Spleen (tissue), 13 donors: ENCODE results near the gene CTSD. TPM values are rescaled to one million over a fixed set of nuclear protein-coding genes. Genes with fewer than 3 reads are reported as not detected.
A peak's percentile ranks its signal among the peaks of the same experiment; 100 is the strongest.
"Not testable (repeated sequence)": the region's sequence is repeated elsewhere in the genome, so short reads cannot be mapped to it uniquely, and the experiment has no call there.

Source experiments
- DNase-seq: peaks from one replicate; pipeline ENCODE4 v3.0.0-alpha.2; 2020
- H3K27ac ChIP-seq, 8 donors: fragments of 200-600 bp; sonication (generic) in 7 of 8; 1 replicate in 4 of 8; 2 replicates in 4 of 8; pipeline versions ENCODE4 v1.5.0 to v1.8.0; 2016 to 2021; ENCODE audit warnings: inconsistent platforms in 4 of 8, mild to moderate bottlenecking in 4 of 8, moderate library complexity in 1 of 8
- H3K27me3 ChIP-seq, 7 donors: fragments of 200-600 bp; sonication (generic) in 6 of 7; replicated peaks in 1 of 7; 1 replicate in 4 of 7; 2 replicates in 3 of 7; pipeline versions ENCODE4 v1.5.0 to v1.8.0; 2016 to 2021; ENCODE audit warnings: inconsistent platforms in 3 of 7, mild to moderate bottlenecking in 1 of 7
- H3K36me3 ChIP-seq, 6 donors: fragments of 200-600 bp; sonication (generic) in 5 of 6; 1 replicate in 4 of 6; 2 replicates in 2 of 6; pipeline versions ENCODE4 v1.5.0 to v1.8.0; 2016 to 2021; ENCODE audit warnings: inconsistent platforms in 2 of 6
- H3K4me1 ChIP-seq, 6 donors: fragments of 200-600 bp; sonication (generic) in 5 of 6; 1 replicate in 3 of 6; 2 replicates in 3 of 6; pipeline versions ENCODE4 v1.5.0 to v1.8.0; 2016 to 2021; ENCODE audit warnings: inconsistent platforms in 3 of 6
- H3K4me3 ChIP-seq, 8 donors: fragments of 200-600 bp; sonication (generic) in 7 of 8; 1 replicate in 4 of 8; 2 replicates in 4 of 8; pipeline versions ENCODE4 v1.5.0 to v1.8.0; 2016 to 2021; ENCODE audit warnings: inconsistent platforms in 4 of 8, mild to moderate bottlenecking in 4 of 8, moderate library complexity in 2 of 8
- H3K9me3 ChIP-seq, 8 donors: fragments of 200-600 bp; sonication (generic) in 7 of 8; 1 replicate in 4 of 8; 2 replicates in 4 of 8; pipeline versions ENCODE4 v1.5.0 to v1.8.0; 2016 to 2021; ENCODE audit warnings: inconsistent platforms in 4 of 8
- CTCF ChIP-seq, 11 experiments: fragments of 200-600 bp in 7 of 11; fragments of 450-650 bp in 4 of 11; sonication (generic) in 4 of 11; IDR thresholded peaks in 8 of 11; conservative IDR thresholded peaks in 3 of 11; 1 replicate in 7 of 11; 2 replicates in 4 of 11; pipeline versions ENCODE4 v1.4.0 to v1.8.0; 2016 to 2021; ENCODE audit warnings: antibody characterized with exemption in 11 of 11, inconsistent platforms in 4 of 11, mild to moderate bottlenecking in 1 of 11
- POLR2A ChIP-seq, 3 donors: fragments of 450-650 bp; IDR thresholded peaks; one replicate each; pipeline ENCODE4 v1.5.1; 2017; ENCODE audit warnings: antibody characterized with exemption in 3 of 3, mild to moderate bottlenecking in 1 of 3
- POLR2AphosphoS5 ChIP-seq, 3 donors: sonication (generic); formaldehyde crosslinking; IDR thresholded peaks; one replicate each; pipeline ENCODE4 v1.5.1; 2017; ENCODE audit warnings: antibody characterized with exemption in 3 of 3
- WGBS, 5 donors: extraction: QIAGEN DNeasy Blood & Tissue Kit in 3 of 5; methylation state at CpG; one replicate each; pipeline versions ENCODE4 v1.1.5 to v1.1.7; 2013 to 2018; 5-methylcytosine and 5-hydroxymethylcytosine counted together
- intact Hi-C: fragments of 100-400 bp; cut with DNase I; formaldehyde crosslinking; loops from one replicate; pipeline ENCODE4 v1.15.0; 2023; ENCODE audit warnings: low total_unique reads
- long read RNA-seq, 2 donors: transcript quantifications; one replicate each; lab custom pipeline, GENCODE V29; 2026
- polyA plus RNA-seq, 3 donors: library from polyadenylated mRNA; stranded (reverse); fragments of 200-250 nt; gene quantifications; one replicate each; pipeline ENCODE4 v1.2.1, GENCODE V29; 2013
- total RNA-seq, 7 donors: library from RNA; depleted of rRNA in 3 of 7; stranded (reverse); fragments of >200 nt in 3 of 7; fragmentation: NEBNext Ultra II Directional in 4 of 7; extraction: Animal tissue kit (Norgen Biotek cat#: 25700) in 4 of 7; gene quantifications; one replicate each; pipeline versions ENCODE4 v1.1.0 to v1.2.1, GENCODE V29; 2016 to 2021
- donor health status: healthy with polysubstance abuse.
- donor health status: DM: no; HTN: no; CAD: no; lungs with moderate emphysema.
- donor health status: DM: no; HTN: no; CAD: no.
- donor health status: Bipolar disorder and iron deficiency.
- donor health status: healthy.
- donor health status: DM: no; HTN: no; CAD: no.
- donor health status: DM: yes; HTN: yes; CAD: no.

Gene CTSD
- total RNA-seq, result 1,000 to 10,000 TPM in 2 of 7 donors, 100 to 1,000 TPM in 5; 653 to 1,234 (median 749) TPM
- 1,000 to 10,000 TPM in 1 of 3 donors, 100 to 1,000 TPM in 2; 289 to 1,120 (median 418) TPM for polyA plus RNA-seq
- long read RNA-seq, donor 1, transcript CTSD-201 (9 exons, 2,123 nt), result major isoform, 122 of 233 reads
- long read RNA-seq, donor 1, partial matches to known transcripts, result 110 of 233 reads
- long read RNA-seq, donor 1, other reads (novel, unspliced or antisense), result 0 of 233 reads
- long read RNA-seq, donor 2, transcript CTSD-201 (9 exons, 2,123 nt), result major isoform, 118 of 157 reads
- long read RNA-seq, donor 2, partial matches to known transcripts, result 37 of 157 reads
- long read RNA-seq, donor 2, other reads (novel, unspliced or antisense), result 0 of 157 reads

GRCh38 chr11:1763796-1764661 is at the start of gene CTSD:
TSS of gene CTSD (minus strand) at chr11:1763927. CDS start at chr11:1763859, 68 bp downstream.
- Histone ChIP-seq H3K36me3 (peaks cover 0 to 31% (median 8%) of the 10 kb centered on the region in 6 donors), H3K27me3 (no peaks in the 10 kb centered on the region), H3K4me3 (peak within 1 kb of the TSS; percentile 82 to 99 (median 95)), H3K4me1 (peaks cover 41 to 55% (median 51%) of the 10 kb centered on the region in 6 donors), H3K27ac (peak within 1 kb of the TSS; percentile 90 to 99 (median 94)), H3K9me3 (no peaks in the 10 kb centered on the region)
- 4 to 10% (median 6%) methylated on average over 24 to 85 of the region's 85 CpGs for WGBS, 5 donors
- peak; percentile 97 for DNase-seq
- TF ChIP-seq POLR2AphosphoS5 (IDR thresholded peaks at IDR 0.05) (peak; percentile 91 to 95 (median 93)), POLR2A (IDR thresholded peaks at IDR 0.05) (peak in 1 of 3 donors; percentile 15), CTCF (IDR thresholded peaks at IDR 0.05 in 8 of 11, conservative IDR thresholded peaks at IDR 0.05 in 3 of 11) (peak in 1 of 11 experiments; percentile 15)
- intact Hi-C loops, result no loop called here

GRCh38 chr11:1813356-1813755 is 49.6 kb upstream of the CTSD start:
- DNase-seq, H3K4me3 ChIP-seq, intact Hi-C loops, H3K36me3 ChIP-seq: not testable (repeated sequence)
- Histone ChIP-seq H3K27me3 (peaks cover 0 to 45% (median 0%) of the 10 kb centered on the region in 7 donors), H3K9me3 (peaks cover 0 to 18% (median 8%) of the 10 kb centered on the region in 8 donors), H3K4me1 (peaks cover 0 to 15% (median 0%) of the 10 kb centered on the region in 6 donors), H3K27ac (peak overlapping the region in 3 of 8 donors; percentile 5 to 44 (median 34))
- 57 to 83% (median 72%) methylated on average over 9 of the region's 9 CpGs for WGBS, 5 donors

GRCh38 chr11:1812801-1813200 is 49.1 kb upstream of the CTSD start:
- no peaks in the 10 kb centered on the region for H3K36me3 ChIP-seq
- WGBS, 5 donors, result 83 to 93% (median 90%) methylated on average over 15 of the region's 15 CpGs
- TF ChIP-seq POLR2A (IDR thresholded peaks at IDR 0.05), result no peak
- no peak for DNase-seq
- H3K27me3 ChIP-seq, result peaks cover 0 to 48% (median 0%) of the 10 kb centered on the region in 7 donors
- no peak overlapping the region for H3K4me3 ChIP-seq
- peaks cover 0 to 15% (median 0%) of the 10 kb centered on the region in 6 donors for H3K4me1 ChIP-seq
- peak overlapping the region in 2 of 8 donors; percentile 34 to 44 for H3K27ac ChIP-seq
- intact Hi-C loops, result no loop called here
- peaks cover 0 to 12% (median 3%) of the 10 kb centered on the region in 8 donors for H3K9me3 ChIP-seq

GRCh38 chr11:1812274-1812673 is 48.5 kb upstream of the CTSD start:
- intact Hi-C loops, result no loop called here

More at GRCh38 chr11:1812274-1812673, 48.5 kb upstream of the CTSD start:
- H3K4me1 ChIP-seq, result peaks cover 0 to 15% (median 0%) of the 10 kb centered on the region in 6 donors
- no peak for DNase-seq
- H3K36me3 ChIP-seq, result no peaks in the 10 kb centered on the region
- TF ChIP-seq POLR2A (IDR thresholded peaks at IDR 0.05) (no peak), POLR2AphosphoS5 (IDR thresholded peaks at IDR 0.05) (no peak), CTCF (IDR thresholded peaks at IDR 0.05 in 8 of 11, conservative IDR thresholded peaks at IDR 0.05 in 3 of 11) (no peak)
- 83 to 91% (median 88%) methylated on average over 5 of the region's 5 CpGs for WGBS, 5 donors
- no peak overlapping the region for H3K4me3 ChIP-seq
- H3K27ac ChIP-seq, result peak overlapping the region in 1 of 8 donors; percentile 44
- peaks cover 0 to 7% (median 0%) of the 10 kb centered on the region in 8 donors for H3K9me3 ChIP-seq
- H3K27me3 ChIP-seq, result peaks cover 0 to 54% (median 0%) of the 10 kb centered on the region in 7 donors
